ENCODE data around the gene PGAM5.

DNA sequence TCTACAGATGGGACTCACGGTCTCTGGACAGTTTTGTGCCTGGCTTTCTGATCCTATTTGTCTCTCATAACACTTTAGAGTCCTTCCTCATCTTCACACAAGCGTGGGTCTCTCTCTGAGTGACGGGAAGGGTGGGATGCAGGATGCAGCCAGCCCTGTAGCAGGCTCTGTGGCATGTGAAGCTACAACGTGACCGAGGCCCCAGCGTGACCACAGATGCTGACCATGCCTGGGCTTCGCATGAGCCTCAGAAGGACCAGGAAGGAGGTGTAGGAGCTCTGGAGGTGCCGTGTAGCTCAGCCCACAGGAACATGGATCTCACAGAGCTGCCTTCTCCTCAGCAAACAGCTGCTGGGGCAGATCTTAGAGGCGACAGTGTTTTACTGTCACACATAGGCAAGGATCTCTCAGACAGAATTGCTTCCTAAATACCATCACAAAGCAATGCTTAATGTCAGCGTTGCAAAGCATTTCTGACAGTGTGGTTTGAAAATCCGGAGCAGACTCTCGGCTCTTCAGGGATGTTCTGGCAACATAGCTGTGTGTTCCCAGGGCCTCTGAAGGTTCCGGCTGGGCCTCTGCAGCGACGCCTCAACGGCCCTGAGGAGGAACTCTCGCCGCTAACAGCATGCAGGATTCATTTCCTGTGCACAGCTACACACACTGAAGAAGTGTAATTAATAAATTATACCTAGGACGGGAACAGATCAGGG is 29.1 kb downstream of the PGAM5 start:
- TF ChIP-seq, protein P1, sequence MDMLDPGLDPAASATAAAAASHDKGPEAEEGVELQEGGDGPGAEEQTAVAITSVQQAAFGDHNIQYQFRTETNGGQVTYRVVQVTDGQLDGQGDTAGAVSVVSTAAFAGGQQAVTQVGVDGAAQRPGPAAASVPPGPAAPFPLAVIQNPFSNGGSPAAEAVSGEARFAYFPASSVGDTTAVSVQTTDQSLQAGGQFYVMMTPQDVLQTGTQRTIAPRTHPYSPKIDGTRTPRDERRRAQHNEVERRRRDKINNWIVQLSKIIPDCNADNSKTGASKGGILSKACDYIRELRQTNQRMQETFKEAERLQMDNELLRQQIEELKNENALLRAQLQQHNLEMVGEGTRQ (IDR thresholded peaks at IDR 0.05), result no peak
- TF ChIP-seq SREBF2 (IDR thresholded peaks at IDR 0.05) (no peak), POLR2A (IDR thresholded peaks at IDR 0.05; ENCODE audit: low read length) (no peak), MAFK (IDR thresholded peaks at IDR 0.05; ENCODE audit: partially characterized antibody) (no peak), RCOR1 (IDR thresholded peaks at IDR 0.05; ENCODE audit: low read depth, low read length) (no peak), CHD2 (IDR thresholded peaks at IDR 0.05; ENCODE audit: low read length, partially characterized antibody) (no peak), CTCF (IDR thresholded peaks at IDR 0.05) (no peak), RFX5 (IDR thresholded peaks at IDR 0.05) (no peak), JUN (IDR thresholded peaks at IDR 0.05) (no peak), ATOH8 (CRISPR knock-in tag; IDR thresholded peaks at IDR 0.05; ENCODE audit: low read depth) (no peak), REST (IDR thresholded peaks at IDR 0.05) (no peak)
- TF ChIP-seq, protein P2, sequence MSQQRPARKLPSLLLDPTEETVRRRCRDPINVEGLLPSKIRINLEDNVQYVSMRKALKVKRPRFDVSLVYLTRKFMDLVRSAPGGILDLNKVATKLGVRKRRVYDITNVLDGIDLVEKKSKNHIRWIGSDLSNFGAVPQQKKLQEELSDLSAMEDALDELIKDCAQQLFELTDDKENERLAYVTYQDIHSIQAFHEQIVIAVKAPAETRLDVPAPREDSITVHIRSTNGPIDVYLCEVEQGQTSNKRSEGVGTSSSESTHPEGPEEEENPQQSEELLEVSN (IDR thresholded peaks at IDR 0.05; ENCODE audit: borderline replicate concordance, low read depth), result no peak
- TF ChIP-seq, protein P3, sequence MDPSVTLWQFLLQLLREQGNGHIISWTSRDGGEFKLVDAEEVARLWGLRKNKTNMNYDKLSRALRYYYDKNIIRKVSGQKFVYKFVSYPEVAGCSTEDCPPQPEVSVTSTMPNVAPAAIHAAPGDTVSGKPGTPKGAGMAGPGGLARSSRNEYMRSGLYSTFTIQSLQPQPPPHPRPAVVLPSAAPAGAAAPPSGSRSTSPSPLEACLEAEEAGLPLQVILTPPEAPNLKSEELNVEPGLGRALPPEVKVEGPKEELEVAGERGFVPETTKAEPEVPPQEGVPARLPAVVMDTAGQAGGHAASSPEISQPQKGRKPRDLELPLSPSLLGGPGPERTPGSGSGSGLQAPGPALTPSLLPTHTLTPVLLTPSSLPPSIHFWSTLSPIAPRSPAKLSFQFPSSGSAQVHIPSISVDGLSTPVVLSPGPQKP (IDR thresholded peaks at IDR 0.05; ENCODE audit: low read depth, low read length), result no peak
